ENCODE data around the gene MXD1.

DNA sequence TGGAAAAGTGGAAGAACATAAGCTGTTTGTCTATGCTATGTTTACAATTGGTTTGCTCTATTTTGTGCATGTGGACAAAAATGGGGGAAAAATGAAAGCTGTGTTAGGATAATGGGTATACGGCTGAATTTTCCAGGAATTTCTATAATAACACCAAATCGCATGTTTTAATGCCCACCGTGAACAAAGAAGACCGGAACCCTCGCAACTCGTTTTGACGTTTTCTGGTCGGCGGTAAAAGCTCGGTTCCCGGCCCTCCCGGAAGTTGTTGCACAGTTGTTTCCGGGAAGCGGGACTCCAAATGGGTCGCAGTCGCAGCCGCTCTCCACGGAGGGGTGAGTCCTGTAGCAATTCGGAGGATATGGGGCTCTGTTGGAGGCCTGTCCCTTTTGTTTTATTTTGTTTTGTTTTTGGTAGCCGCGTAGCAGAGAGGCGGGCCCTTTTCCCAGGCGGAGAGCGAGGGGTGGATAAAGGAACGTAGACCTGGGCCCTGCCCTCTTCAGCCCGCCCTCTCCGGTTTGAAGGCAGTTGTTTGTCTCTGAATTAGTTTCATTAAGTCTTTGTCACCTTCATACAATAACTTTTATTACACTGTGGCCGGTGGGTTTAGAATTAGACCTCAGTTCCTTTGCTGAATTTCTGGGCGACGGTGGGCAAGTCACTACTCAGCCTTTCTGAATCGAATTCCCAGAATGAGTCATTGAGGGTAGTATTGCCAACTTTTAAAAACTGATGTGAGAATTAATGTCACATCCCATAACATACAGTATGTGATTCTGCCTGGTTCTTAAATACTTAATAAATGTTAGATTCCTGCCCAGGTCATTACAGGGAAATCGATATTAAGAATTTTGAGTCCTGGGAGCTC is 21.0 kb upstream of the MXD1 start, which contains the start of gene SNRNP27:
- no peak for TF ChIP-seq CTCF (IDR thresholded peaks at IDR 0.05; ENCODE audit: low read depth, low read length, missing input control)
- peak; percentile 95 for TF ChIP-seq REST (IDR thresholded peaks at IDR 0.05)
- no peak for TF ChIP-seq ZBTB33 (IDR thresholded peaks at IDR 0.05)
- TF ChIP-seq YY1 (IDR thresholded peaks at IDR 0.05), result peak; percentile 75
- TF ChIP-seq RAD21 (IDR thresholded peaks at IDR 0.05), result peak; percentile 9 to 15
- TF ChIP-seq EGR1 (IDR thresholded peaks at IDR 0.05; ENCODE audit: low read depth in 2 of 2), result peak; percentile 59 to 79
- no peak for TF ChIP-seq HNF4G (IDR thresholded peaks at IDR 0.05)
- no peak for TF ChIP-seq ATF3 (IDR thresholded peaks at IDR 0.05)
- TF ChIP-seq GABPA (IDR thresholded peaks at IDR 0.05 in 1 of 2, conservative IDR thresholded peaks at IDR 0.05 in 1 of 2), result peak; percentile 93 to 97
- TF ChIP-seq SP1 (IDR thresholded peaks at IDR 0.05), result no peak
- TF ChIP-seq TAF1 (conservative IDR thresholded peaks at IDR 0.05), result peak; percentile 99
- TF ChIP-seq RXRA (IDR thresholded peaks at IDR 0.05), result peak in 1 of 2 donors; percentile 6

Data from liver (tissue), 3 donors.